Measurements from ENCODE around the gene CCDC24.

The CCDC24 gene

GRCh38 chr1:44045064-44045463, 53.7 kb downstream of the CCDC24 start:
- no peak for DNase-seq

Data from COR-L47 (cell line).